Progenitor cell of endocrine pancreas (in vitro differentiated cells): Measurements from ENCODE around the gene PALLD. TPM values are rescaled to one million over a fixed set of nuclear protein-coding genes. Genes with fewer than 3 reads are reported as not detected.

ENCODE experiments used
- DNase-seq: peaks from one replicate; pipeline ENCODE4 v3.0.0; 2021; ENCODE audit warnings: low spot score; ENCODE audit not compliant: unreplicated experiment
- H3K27ac Mint-ChIP-seq: 2 replicates; pipeline ENCODE4 v1.8.0; 2021; ENCODE audit warnings: mild to moderate bottlenecking, moderate library complexity, mixed read lengths
- H3K27me3 Mint-ChIP-seq: 2 replicates; pipeline ENCODE4 v1.8.0; 2021; ENCODE audit warnings: mixed read lengths
- H3K36me3 Mint-ChIP-seq: 2 replicates; pipeline ENCODE4 v1.8.0; 2022; ENCODE audit warnings: mixed read lengths; ENCODE audit not compliant: insufficient read depth
- H3K4me1 Mint-ChIP-seq: 2 replicates; pipeline ENCODE4 v1.8.0; 2021; ENCODE audit warnings: low read depth, mixed read lengths
- H3K4me3 Mint-ChIP-seq: 2 replicates; pipeline ENCODE4 v1.8.0; 2021; ENCODE audit warnings: low read depth, mild to moderate bottlenecking, moderate library complexity, mixed read lengths
- H3K9me3 Mint-ChIP-seq: 2 replicates; pipeline ENCODE4 v1.8.0; 2021; ENCODE audit warnings: low read depth, mixed read lengths
- CTCF ChIP-seq: fragments of 200-600 bp; sonication (generic); IDR thresholded peaks from one replicate; pipeline ENCODE4 v1.5.0; 2021; ENCODE audit warnings: antibody characterized with exemption, mild to moderate bottlenecking; ENCODE audit not compliant: unreplicated experiment
- total RNA-seq: library from RNA; stranded (reverse); gene quantifications from 2 replicates; pipeline ENCODE4 v1.2.1, GENCODE V29; 2021

PALLD gene
- total RNA-seq, 1 donor from 2014 or later = 43.2 TPM

- peaks cover 24% of the 10 kb centered on the region for H3K27me3 Mint-ChIP-seq
- no peaks in the 10 kb centered on the region for H3K4me1 Mint-ChIP-seq
- no peaks in the 10 kb centered on the region for H3K36me3 Mint-ChIP-seq
- H3K9me3 Mint-ChIP-seq = no peaks in the 10 kb centered on the region
- no peak for DNase-seq
- no peak overlapping the region for H3K4me3 Mint-ChIP-seq
- H3K27ac Mint-ChIP-seq = no peak overlapping the region
- no peak for TF ChIP-seq CTCF
Observed at GRCh38 chr4:168486912-168487281, 10.0 kb upstream of the PALLD start.

- Mint-ChIP-seq H3K4me1 (no peaks in the 10 kb centered on the region), H3K9me3 (no peaks in the 10 kb centered on the region), H3K4me3 (no peak overlapping the region), H3K27ac (no peak overlapping the region), H3K36me3 (no peaks in the 10 kb centered on the region), H3K27me3 (peaks cover 18% of the 10 kb centered on the region)
- no peak for TF ChIP-seq CTCF
- DNase-seq = no peak
Observed at GRCh38 chr4:168487282-168488035, 9.4 kb upstream of the PALLD start.

GRCh38 chr4:168488869-168489274 lies 8.0 kb upstream of the PALLD start:
- no peak for DNase-seq
- H3K4me1 Mint-ChIP-seq = no peaks in the 10 kb centered on the region
- no peak for TF ChIP-seq CTCF
- H3K9me3 Mint-ChIP-seq = no peaks in the 10 kb centered on the region
- no peak overlapping the region for H3K27ac Mint-ChIP-seq
- no peak overlapping the region for H3K4me3 Mint-ChIP-seq
- no peaks in the 10 kb centered on the region for H3K36me3 Mint-ChIP-seq
- peaks cover 14% of the 10 kb centered on the region for H3K27me3 Mint-ChIP-seq

- Mint-ChIP-seq H3K4me1 (no peaks in the 10 kb centered on the region), H3K27me3 (peaks cover 13% of the 10 kb centered on the region), H3K9me3 (no peaks in the 10 kb centered on the region), H3K27ac (no peak overlapping the region), H3K36me3 (no peaks in the 10 kb centered on the region), H3K4me3 (no peak overlapping the region)
- no peak for DNase-seq
- TF ChIP-seq CTCF = no peak
Observed at GRCh38 chr4:168489616-168490015, 7.2 kb upstream of the PALLD start.

- no peak for TF ChIP-seq CTCF
- Mint-ChIP-seq H3K9me3 (no peaks in the 10 kb centered on the region), H3K4me1 (no peaks in the 10 kb centered on the region), H3K27me3 (peaks cover 15% of the 10 kb centered on the region), H3K36me3 (no peaks in the 10 kb centered on the region), H3K4me3 (no peak overlapping the region), H3K27ac (no peak overlapping the region)
- no peak for DNase-seq
Observed at GRCh38 chr4:168490711-168491110, 6.1 kb upstream of the PALLD start.
